ENCODE data around the gene NCKAP5. TPM values are rescaled to one million over a fixed set of nuclear protein-coding genes. Genes with fewer than 3 reads are reported as not detected.
A peak's percentile ranks its signal among the peaks of the same experiment; 100 is the strongest.

The NCKAP5 gene
- total RNA-seq, 1 donor from 2014 or later, result 0.26 TPM

DNA sequence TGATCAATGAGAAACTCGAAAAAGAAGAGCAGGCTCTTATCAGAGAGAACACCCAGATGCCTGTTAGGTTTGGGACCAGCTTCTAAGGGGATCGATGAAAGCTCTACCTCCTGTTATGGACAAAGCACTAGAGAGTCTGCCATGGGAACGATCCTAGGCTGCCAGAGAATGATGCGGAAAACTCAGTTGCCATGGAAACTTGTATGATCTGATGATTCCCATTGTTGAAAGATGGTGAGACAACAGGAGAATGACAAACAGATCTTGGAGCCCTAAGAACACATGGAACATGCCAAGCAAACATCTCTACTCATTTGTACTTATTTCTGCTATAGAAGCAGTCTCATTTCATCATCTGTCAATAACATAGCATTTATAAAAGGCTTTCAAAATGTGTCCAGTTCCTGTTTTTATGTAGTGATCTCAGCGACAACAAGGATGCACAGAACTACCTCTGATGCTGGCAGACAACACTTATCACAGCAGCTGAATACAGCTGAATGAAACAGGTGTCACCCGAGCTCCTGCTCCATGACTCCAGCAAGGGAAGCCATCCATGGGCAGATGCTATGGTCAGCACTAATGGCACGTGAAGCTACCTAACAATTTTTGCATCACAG is 59.6 kb downstream of the NCKAP5 start:
- peak; percentile 80 for FAIRE-seq
- H3K4me3 ChIP-seq (ENCODE audit: low read depth, low read length), result no peak overlapping the region
- no peaks in the 10 kb centered on the region for H3K36me3 ChIP-seq (ENCODE audit: control insufficient read depth, insufficient read depth, low read length)
- DNase-seq (ENCODE audit: low read depth), result no peak
- no peak for TF ChIP-seq CTCF (IDR thresholded peaks at IDR 0.05; ENCODE audit: insufficient read depth, low read length, severe bottlenecking)
- no peaks in the 10 kb centered on the region for H3K27me3 ChIP-seq (ENCODE audit: control insufficient read depth, insufficient read depth, low read length)

- DNase-seq (ENCODE audit: low read depth) (no peak), FAIRE-seq (no peak)
- no peaks in the 10 kb centered on the region for H3K27me3 ChIP-seq (ENCODE audit: control insufficient read depth, insufficient read depth, low read length)
- no peak overlapping the region for H3K4me3 ChIP-seq (ENCODE audit: low read depth, low read length)
- TF ChIP-seq CTCF (IDR thresholded peaks at IDR 0.05; ENCODE audit: insufficient read depth, low read length, severe bottlenecking), result no peak
- H3K36me3 ChIP-seq (ENCODE audit: control insufficient read depth, insufficient read depth, low read length), result no peaks in the 10 kb centered on the region
Measured at GRCh38 chr2:133506996-133507395, 61.3 kb downstream of the NCKAP5 start.

GRCh38 chr2:133504566-133505505 is 63.4 kb downstream of the NCKAP5 start:
- DNase-seq (ENCODE audit: low read depth), result peak; percentile 86
- Histone ChIP-seq H3K27me3 (ENCODE audit: control insufficient read depth, insufficient read depth, low read length) (no peaks in the 10 kb centered on the region), H3K36me3 (ENCODE audit: control insufficient read depth, insufficient read depth, low read length) (no peaks in the 10 kb centered on the region), H3K4me3 (ENCODE audit: low read depth, low read length) (no peak overlapping the region)
- no peak for FAIRE-seq
- no peak for TF ChIP-seq CTCF (IDR thresholded peaks at IDR 0.05; ENCODE audit: insufficient read depth, low read length, severe bottlenecking)

DNA sequence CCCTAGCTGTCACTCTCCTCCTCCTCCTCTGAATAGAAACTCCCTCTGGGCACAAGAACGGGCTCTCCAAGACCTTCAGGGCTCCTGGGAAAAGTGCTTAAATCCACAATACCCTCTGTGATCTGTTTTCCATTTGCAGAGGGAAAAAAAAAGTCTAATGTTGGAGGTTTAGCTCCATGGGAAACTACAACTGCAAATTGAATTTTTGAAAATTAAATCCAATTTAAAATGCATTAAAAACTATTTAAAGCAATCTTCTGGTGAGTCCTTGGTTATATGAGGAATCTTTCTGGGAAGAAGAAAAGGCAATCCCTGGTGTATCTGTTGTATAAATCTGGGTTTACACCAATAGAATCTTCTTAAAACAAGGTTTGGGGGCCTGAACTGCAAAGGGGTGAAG is 64.3 kb downstream of the NCKAP5 start:
- Histone ChIP-seq H3K36me3 (ENCODE audit: control insufficient read depth, insufficient read depth, low read length) (no peaks in the 10 kb centered on the region), H3K4me3 (ENCODE audit: low read depth, low read length) (no peak overlapping the region), H3K27me3 (ENCODE audit: control insufficient read depth, insufficient read depth, low read length) (no peaks in the 10 kb centered on the region)
- no peak for FAIRE-seq
- no peak for DNase-seq (ENCODE audit: low read depth)
- no peak for TF ChIP-seq CTCF (IDR thresholded peaks at IDR 0.05; ENCODE audit: insufficient read depth, low read length, severe bottlenecking)

DNA sequence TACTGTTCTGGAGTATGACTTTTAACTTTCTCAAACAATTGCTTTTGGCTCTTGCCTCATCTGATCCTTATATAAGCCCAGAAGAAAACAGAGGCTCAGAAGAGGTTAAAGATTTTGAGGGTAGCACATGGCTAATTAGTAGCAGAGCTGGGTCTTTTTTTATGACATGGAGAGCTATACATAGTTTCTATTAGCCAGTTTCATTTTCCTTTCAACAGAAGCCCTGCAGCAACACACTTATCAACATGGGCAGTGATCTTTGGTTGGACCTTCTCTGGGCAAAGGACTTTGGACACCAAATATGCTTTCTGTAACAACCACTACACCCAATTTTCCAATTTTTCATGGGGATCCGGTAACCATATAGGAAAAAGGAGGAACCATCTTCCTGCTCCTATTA is 64.9 kb downstream of the NCKAP5 start:
- Histone ChIP-seq H3K27me3 (ENCODE audit: control insufficient read depth, insufficient read depth, low read length) (no peaks in the 10 kb centered on the region), H3K4me3 (ENCODE audit: low read depth, low read length) (no peak overlapping the region), H3K36me3 (ENCODE audit: control insufficient read depth, insufficient read depth, low read length) (no peaks in the 10 kb centered on the region)
- FAIRE-seq (no peak), DNase-seq (ENCODE audit: low read depth) (no peak)
- TF ChIP-seq CTCF (IDR thresholded peaks at IDR 0.05; ENCODE audit: insufficient read depth, low read length, severe bottlenecking), result no peak

Measured in bronchial epithelial cell (primary cell).